HepG2 (cell line): ENCODE measurements around the gene ACKR3. TPM values are rescaled to one million over a fixed set of nuclear protein-coding genes. Genes with fewer than 3 reads are reported as not detected.

Experiments used
- ATAC-seq: fragments of 200-7000 bp; cut with Tn5 transposase; 3 replicates; pipeline ENCODE4 v1.9.1; 2020; ENCODE audit warnings: mild to moderate bottlenecking, moderate library complexity
- BruUV-seq: library from RNA; stranded (reverse); fragments of 400-500 nt; replicated peaks from 2 replicates; lab custom pipeline; 2021; lab: Mats Ljungman, UMichigan
- CTCF ChIA-PET: fragments of 300-600 bp; formaldehyde crosslinking; extraction: SDS; loops from one replicate; lab custom pipeline; 2021; ENCODE audit warnings: low total read pairs, inconsistent platforms, low intra/inter-chr PET ratio; lab: Yijun Ruan, JAX
- POLR2A ChIA-PET: fragments of 350-600 bp; sonication (Branson Sonifier 250); formaldehyde crosslinking; loops from one replicate; lab custom pipeline; 2020; ENCODE audit warnings: antibody characterized with exemption, inconsistent platforms; lab: Yijun Ruan, JAX
- DNase-seq: peaks from one replicate; pipeline ENCODE4 v3.0.0-alpha.2; 2015; ENCODE audit warnings: low spot score
- FAIRE-seq: peaks from 3 replicates; lab custom pipeline; 2011; peaks lifted over from hg19 to GRCh38; lab: Jason Lieb, UNC
- H2AFZ ChIP-seq: one replicate; pipeline ENCODE4 v1.6.1; 2011; ENCODE audit warnings: low read length, inconsistent platforms
- H3K27ac ChIP-seq: fragments of 300-600 bp; 3 replicates; pipeline ENCODE4 v1.8.0; 2011; ENCODE audit warnings: mixed run types, mild to moderate bottlenecking, mixed read lengths, low read length, inconsistent platforms; ENCODE audit not compliant: insufficient read depth; ENCODE audit errors: extremely low read length
- H3K27me3 ChIP-seq, 2 experiments: fragments of 200-600 bp in 1 of 2; 2 replicates in 1 of 2; 3 replicates in 1 of 2; pipeline versions ENCODE4 v1.6.0 to v1.8.0; 2011; ENCODE audit warnings: low read length in 2 of 2, mild to moderate bottlenecking in 2 of 2, moderate library complexity in 2 of 2, inconsistent platforms in 1 of 2; ENCODE audit not compliant: insufficient read depth in 2 of 2, control insufficient read depth in 1 of 2
- H3K36me3 ChIP-seq, 2 experiments: fragments of 200-600 bp in 1 of 2; replicated peaks in 1 of 2; 2 replicates in 1 of 2; 3 replicates in 1 of 2; pipeline versions ENCODE4 v1.5.1 to v1.8.0; 2011; ENCODE audit warnings: low read length in 2 of 2, inconsistent platforms in 1 of 2; ENCODE audit not compliant: insufficient read depth in 2 of 2, control insufficient read depth in 1 of 2
- H3K4me1 ChIP-seq: 2 replicates; pipeline ENCODE4 v1.5.1; 2012; ENCODE audit warnings: low read length, inconsistent platforms; ENCODE audit not compliant: insufficient read depth
- H3K4me2 ChIP-seq: 2 replicates; pipeline ENCODE4 v1.6.0; 2011; ENCODE audit warnings: low read depth, low read length, inconsistent platforms
- H3K4me3 ChIP-seq, 3 experiments: fragments of 200-600 bp in 1 of 3; sonication (generic), shearing (Covaris generic) in 1 of 3; replicated peaks in 1 of 3; 2 replicates each; pipeline ENCODE4 v1.5.1; 2011 to 2016; ENCODE audit warnings: low read length in 3 of 3, inconsistent platforms in 2 of 3, low read depth in 2 of 3, mild to moderate bottlenecking in 2 of 3, control low read depth in 1 of 3, mixed read lengths in 1 of 3; ENCODE audit not compliant: insufficient read depth in 1 of 3
- H3K79me2 ChIP-seq: one replicate; pipeline ENCODE4 v1.6.1; 2011; ENCODE audit warnings: low read length, inconsistent platforms; ENCODE audit not compliant: insufficient read depth
- H3K9ac ChIP-seq: 2 replicates; pipeline ENCODE4 v1.6.0; 2011; ENCODE audit warnings: mild to moderate bottlenecking, low read depth, low read length, inconsistent platforms; ENCODE audit not compliant: insufficient read depth
- H3K9me3 ChIP-seq: 2 replicates; pipeline ENCODE4 v1.5.1; 2012; ENCODE audit warnings: mild to moderate bottlenecking, low read length
- H4K20me1 ChIP-seq: 2 replicates; pipeline ENCODE4 v1.6.0; 2011; ENCODE audit warnings: inconsistent platforms, mild to moderate bottlenecking, low read length, moderate library complexity; ENCODE audit not compliant: insufficient read depth
- ARNT2 ChIP-seq: sonication (generic); formaldehyde crosslinking; IDR thresholded peaks from 2 replicates; pipeline ENCODE4 v1.8.0; 2022; ENCODE audit warnings: mild to moderate bottlenecking, low read depth, missing genetic modification reagents, moderate library complexity
- CSRNP1 ChIP-seq: sonication (generic); formaldehyde crosslinking; IDR thresholded peaks from 2 replicates; pipeline ENCODE4 v1.8.1; 2023; ENCODE audit warnings: mild to moderate bottlenecking, missing genetic modification reagents
- ZNF501 ChIP-seq: sonication (generic); formaldehyde crosslinking; IDR thresholded peaks from 2 replicates; pipeline ENCODE4 v1.5.1; 2020; ENCODE audit warnings: mild to moderate bottlenecking, moderate library complexity, missing genetic modification reagents
- WGBS: methylation state at CpG from one replicate; pipeline ENCODE4 v1.1.6; 2017; ENCODE audit warnings: low lambda C conversion rate; 5-methylcytosine and 5-hydroxymethylcytosine counted together
- in situ Hi-C: cut with HindIII; loops from 2 replicates; pipeline ENCODE4 v1.10.0; 2017; ENCODE audit warnings: low pct_unique_long_range_greater_than_20kb; ENCODE audit not compliant: extremely low pct_ligation_motif_present
- intact Hi-C: fragments of 100-400 bp; cut with micrococcal nuclease; formaldehyde crosslinking; loops from one replicate; pipeline ENCODE4 v1.10.0; 2022; ENCODE audit not compliant: unreplicated experiment
- polyA plus RNA-seq, 8 experiments: library from polyadenylated mRNA; depleted of rRNA in 3 of 8; stranded (reverse) in 7 of 8; unstranded in 1 of 8; fragments of >200 nt; fragmentation: Illumina TruSeq in 4 of 8; extraction: Trizol in 4 of 8; gene quantifications; 2 replicates each; pipeline versions ENCODE4 v1.2.1 to v1.2.3, GENCODE V29; 2011 to 2016; ENCODE audit warnings: low read depth in 4 of 8, missing spikeins in 1 of 8, mixed read lengths in 1 of 8; ENCODE audit not compliant: insufficient read depth in 1 of 8
- total RNA-seq, 5 experiments: library from RNA; depleted of rRNA; stranded (reverse); fragments of >200 nt; fragmentation: Illumina TruSeq; extraction: Trizol; gene quantifications; 2 replicates each; pipeline ENCODE4 v1.2.3, GENCODE V29; 2016; ENCODE audit warnings: low read depth in 1 of 5
- TF ChIP-seq, protein P1 (sequence below): sonication (generic); formaldehyde crosslinking; IDR thresholded peaks from 2 replicates; pipeline ENCODE4 v1.8.0; 2022; ENCODE audit warnings: mild to moderate bottlenecking, missing genetic modification reagents, moderate library complexity

The ACKR3 gene
- total and polyA plus RNA-seq, 2 of the 13 experiments (the other 11 are each of a cell fraction or from before 2014, with no cell fraction given), result not detected

- Histone ChIP-seq H3K4me1 (no peaks in the 10 kb centered on the region), H3K27me3 (peaks cover 1 to 23% of the 10 kb centered on the region in 2 experiments; a peak in 3 of 5 replicates), H2AFZ (no peak overlapping the region), H3K36me3 (no peaks in the 10 kb centered on the region), H3K27ac (no peak overlapping the region), H4K20me1 (no peaks in the 10 kb centered on the region), H3K9ac (no peak overlapping the region), H3K9me3 (no peaks in the 10 kb centered on the region), H3K4me3 (no peak overlapping the region)
- BruUV-seq, result no TSS peak
- intact Hi-C loops, result no loop called here
- ATAC-seq, result no peak
- 38% methylated on average over 8 of the region's 8 CpGs for WGBS
- TF ChIP-seq CSRNP1 (no peak), ZNF501 (no peak), ARNT2 (no peak)
- TF ChIP-seq, protein P1, sequence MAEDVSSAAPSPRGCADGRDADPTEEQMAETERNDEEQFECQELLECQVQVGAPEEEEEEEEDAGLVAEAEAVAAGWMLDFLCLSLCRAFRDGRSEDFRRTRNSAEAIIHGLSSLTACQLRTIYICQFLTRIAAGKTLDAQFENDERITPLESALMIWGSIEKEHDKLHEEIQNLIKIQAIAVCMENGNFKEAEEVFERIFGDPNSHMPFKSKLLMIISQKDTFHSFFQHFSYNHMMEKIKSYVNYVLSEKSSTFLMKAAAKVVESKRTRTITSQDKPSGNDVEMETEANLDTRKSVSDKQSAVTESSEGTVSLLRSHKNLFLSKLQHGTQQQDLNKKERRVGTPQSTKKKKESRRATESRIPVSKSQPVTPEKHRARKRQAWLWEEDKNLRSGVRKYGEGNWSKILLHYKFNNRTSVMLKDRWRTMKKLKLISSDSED (CRISPR knock-in tag), result no peak
- TF ChIP-seq, all 625 proteins: peak for 0
- Histone ChIP-seq H3K4me2 (no peak overlapping the region), H3K79me2 (no peaks in the 10 kb centered on the region)
- ChIA-PET CTCF (no interaction called here), POLR2A (no interaction called here)
- DNase-seq, result no peak
- FAIRE-seq, result no peak
- in situ Hi-C loops, result no loop called here
Measured at GRCh38 chr2:236525411-236525997, 44.1 kb upstream of the ACKR3 start.
